PC-9 (cell line): ENCODE data around the gene DBF4B. TPM values are rescaled to one million over a fixed set of nuclear protein-coding genes. Genes with fewer than 3 reads are reported as not detected.

Source experiments
- BruUV-seq: library from RNA; stranded (reverse); fragments of 400-500 nt; replicated peaks from 2 replicates; lab custom pipeline; 2021; lab: Mats Ljungman, UMichigan
- CTCF ChIA-PET: fragments of 300-600 bp; sonication (Branson Sonifier 250); formaldehyde crosslinking; loops from one replicate; lab custom pipeline; 2022; ENCODE audit warnings: antibody characterized with exemption; lab: Charles Lee
- POLR2A ChIA-PET: fragments of 300-600 bp; sonication (Branson Sonifier 250); formaldehyde crosslinking; loops from one replicate; lab custom pipeline; 2022; ENCODE audit warnings: antibody characterized with exemption; ENCODE audit not compliant: unreplicated experiment; lab: Charles Lee
- DNase-seq, 2 experiments: peaks; one replicate each; pipeline versions ENCODE4 v3.0.0 to v3.0.0-alpha.2; 2015 to 2022; ENCODE audit warnings: mixed read lengths in 1 of 2
- H2AFZ ChIP-seq: fragments of 200-600 bp; sonication (generic); 2 replicates; pipeline ENCODE4 v1.8.1; 2017; ENCODE audit warnings: antibody characterized with exemption
- H3F3A ChIP-seq: fragments of 200-600 bp; sonication (generic); 2 replicates; pipeline ENCODE4 v1.8.1; 2017; ENCODE audit warnings: antibody characterized with exemption, mild to moderate bottlenecking, low read depth; ENCODE audit not compliant: insufficient read depth
- H3K27ac ChIP-seq: fragments of 200-600 bp; sonication (generic); 2 replicates; pipeline ENCODE4 v1.6.1; 2016; ENCODE audit warnings: mixed run types
- H3K27me3 ChIP-seq: fragments of 200-600 bp; sonication (generic); 2 replicates; pipeline ENCODE4 v1.6.1; 2016; ENCODE audit warnings: low read depth, mixed run types; ENCODE audit not compliant: insufficient read depth
- H3K36me3 ChIP-seq: fragments of 200-600 bp; sonication (generic); 2 replicates; pipeline ENCODE4 v1.6.1; 2016; ENCODE audit warnings: low read depth, mixed run types
- H3K4me1 ChIP-seq: fragments of 200-600 bp; sonication (generic); replicated peaks from 2 replicates; pipeline ENCODE4 v1.6.1; 2016; ENCODE audit warnings: mixed run types; ENCODE audit not compliant: insufficient read depth
- H3K4me2 ChIP-seq: fragments of 200-600 bp; sonication (generic); 2 replicates; pipeline ENCODE4 v1.6.1; 2017; ENCODE audit warnings: mixed run types
- H3K4me3 ChIP-seq: fragments of 200-600 bp; sonication (generic); 2 replicates; pipeline ENCODE4 v1.6.1; 2016; ENCODE audit warnings: mixed run types
- H3K79me2 ChIP-seq: fragments of 200-600 bp; sonication (generic); 2 replicates; pipeline ENCODE4 v1.6.1; 2017; ENCODE audit warnings: low read depth, mixed run types
- H3K9me2 ChIP-seq: fragments of 200-600 bp; sonication (generic); 2 replicates; pipeline ENCODE4 v1.8.1; 2017; ENCODE audit warnings: mild to moderate bottlenecking; ENCODE audit not compliant: insufficient read depth
- H3K9me3 ChIP-seq: fragments of 200-600 bp; sonication (generic); 2 replicates; pipeline ENCODE4 v1.8.1; 2016; ENCODE audit warnings: low read depth; ENCODE audit not compliant: insufficient read depth
- H4K20me1 ChIP-seq: fragments of 200-600 bp; sonication (generic); 2 replicates; pipeline ENCODE4 v1.8.1; 2017; ENCODE audit not compliant: insufficient read depth
- EZH2 ChIP-seq: fragments of 200-600 bp; sonication (generic); IDR thresholded peaks from 2 replicates; pipeline ENCODE4 v1.8.0; 2017; ENCODE audit warnings: antibody characterized with exemption, low read depth
- intact Hi-C: fragments of 100-400 bp; cut with micrococcal nuclease; formaldehyde crosslinking; loops from one replicate; pipeline ENCODE4 v1.10.0; 2022; ENCODE audit not compliant: unreplicated experiment
- total RNA-seq: library from RNA; stranded (reverse); gene quantifications from 2 replicates; pipeline ENCODE4 v1.2.3, GENCODE V29; 2021
- TF ChIP-seq, protein P1 (sequence below): fragments of 200-600 bp; sonication (generic); conservative IDR thresholded peaks from 2 replicates; pipeline ENCODE4 v1.6.1; 2017; ENCODE audit warnings: mixed run types, antibody characterized with exemption, mild to moderate bottlenecking, moderate library complexity

Gene DBF4B
- total RNA-seq, 1 experiment from 2014 or later, result 33.3 TPM

DNA sequence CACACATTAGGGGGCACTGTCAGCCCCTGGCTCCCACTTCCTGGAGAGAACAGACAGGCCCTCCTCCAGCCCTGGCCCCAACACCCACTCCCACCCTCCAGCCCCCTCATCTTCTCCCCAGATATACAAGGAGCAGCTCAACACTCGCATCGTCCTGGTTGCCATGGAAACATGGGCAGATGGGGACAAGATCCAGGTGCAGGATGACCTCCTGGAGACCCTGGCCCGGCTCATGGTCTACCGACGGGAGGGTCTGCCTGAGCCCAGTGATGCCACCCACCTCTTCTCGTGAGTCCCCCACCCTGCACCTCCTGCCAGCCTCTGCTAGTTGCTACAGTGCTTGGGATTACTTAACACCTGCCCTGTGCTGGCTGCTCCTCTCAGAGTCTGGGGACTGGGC, 64.7 kb downstream of the DBF4B start:
- POLR2A ChIA-PET, result no interaction called here
- Histone ChIP-seq H2AFZ (no peak overlapping the region), H3K9me3 (no peaks in the 10 kb centered on the region), H3K27me3 (no peaks in the 10 kb centered on the region), H3K4me1 (peaks cover 8% of the 10 kb centered on the region; the same call in 1 of the 2 replicates), H3K4me2 (no peak overlapping the region), H3F3A (no peaks in the 10 kb centered on the region), H4K20me1 (no peaks in the 10 kb centered on the region; the same call in 1 of the 2 replicates), H3K4me3 (no peak overlapping the region), H3K79me2 (no peaks in the 10 kb centered on the region), H3K27ac (no peak overlapping the region), H3K36me3 (no peaks in the 10 kb centered on the region), H3K9me2 (no peaks in the 10 kb centered on the region)
- no peak for DNase-seq
- CTCF ChIA-PET, result interaction anchor here (0.6 kb wide), 1 partner anchor 374 kb away, joined by 6 read pairs; no protein-coding TSS in a partner anchor
- TF ChIP-seq, protein P1, sequence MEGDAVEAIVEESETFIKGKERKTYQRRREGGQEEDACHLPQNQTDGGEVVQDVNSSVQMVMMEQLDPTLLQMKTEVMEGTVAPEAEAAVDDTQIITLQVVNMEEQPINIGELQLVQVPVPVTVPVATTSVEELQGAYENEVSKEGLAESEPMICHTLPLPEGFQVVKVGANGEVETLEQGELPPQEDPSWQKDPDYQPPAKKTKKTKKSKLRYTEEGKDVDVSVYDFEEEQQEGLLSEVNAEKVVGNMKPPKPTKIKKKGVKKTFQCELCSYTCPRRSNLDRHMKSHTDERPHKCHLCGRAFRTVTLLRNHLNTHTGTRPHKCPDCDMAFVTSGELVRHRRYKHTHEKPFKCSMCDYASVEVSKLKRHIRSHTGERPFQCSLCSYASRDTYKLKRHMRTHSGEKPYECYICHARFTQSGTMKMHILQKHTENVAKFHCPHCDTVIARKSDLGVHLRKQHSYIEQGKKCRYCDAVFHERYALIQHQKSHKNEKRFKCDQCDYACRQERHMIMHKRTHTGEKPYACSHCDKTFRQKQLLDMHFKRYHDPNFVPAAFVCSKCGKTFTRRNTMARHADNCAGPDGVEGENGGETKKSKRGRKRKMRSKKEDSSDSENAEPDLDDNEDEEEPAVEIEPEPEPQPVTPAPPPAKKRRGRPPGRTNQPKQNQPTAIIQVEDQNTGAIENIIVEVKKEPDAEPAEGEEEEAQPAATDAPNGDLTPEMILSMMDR, result no peak
- TF ChIP-seq EZH2, result no peak
- BruUV-seq, result no TSS peak
- intact Hi-C loops, result no loop called here

- no peaks in the 10 kb centered on the region for H3K9me2 ChIP-seq
- no peaks in the 10 kb centered on the region for H3K9me3 ChIP-seq
- no peaks in the 10 kb centered on the region; the same call in 1 of the 2 replicates for H4K20me1 ChIP-seq
- no peaks in the 10 kb centered on the region for H3F3A ChIP-seq
- H3K4me2 ChIP-seq, result peak overlapping the region; percentile 96
- intact Hi-C loops, result loop anchor here (1.0 to 2.0 kb wide), 3 partner anchors 91 to 359 kb away; no protein-coding TSS in a partner anchor
- H3K79me2 ChIP-seq, result no peaks in the 10 kb centered on the region
- peak overlapping the region; percentile 81 for H3K4me3 ChIP-seq
- TF ChIP-seq EZH2, result no peak
- TF ChIP-seq, protein P1, result peak; percentile 99
- ChIA-PET POLR2A (no interaction called here), CTCF (interaction anchor here (0.6 kb wide), 1 partner anchor 37 kb away, joined by 3 read pairs; no protein-coding TSS in a partner anchor)
- H3K27ac ChIP-seq, result no peak overlapping the region
- H3K27me3 ChIP-seq, result no peaks in the 10 kb centered on the region
- BruUV-seq, result no TSS peak
- H2AFZ ChIP-seq, result peak overlapping the region; percentile 85
- DNase-seq, result peak; percentile 71 to 88
- peaks cover 8% of the 10 kb centered on the region; the same call in 1 of the 2 replicates for H3K4me1 ChIP-seq
- H3K36me3 ChIP-seq, result no peaks in the 10 kb centered on the region
Measured at GRCh38 chr17:44774271-44775135, 66.0 kb downstream of the DBF4B start.

GRCh38 chr17:44775136-44775837, 66.8 kb downstream of the DBF4B start:
- no peaks in the 10 kb centered on the region for H3F3A ChIP-seq
- H3K27ac ChIP-seq, result no peak overlapping the region
- peak overlapping the region; percentile 96 for H3K4me2 ChIP-seq
- no TSS peak for BruUV-seq
- no peaks in the 10 kb centered on the region; the same call in 1 of the 2 replicates for H4K20me1 ChIP-seq
- peak in 1 of 2 experiments; percentile 95 for DNase-seq
- intact Hi-C loops, result loop anchor here (1.0 to 2.0 kb wide), 3 partner anchors 90 to 358 kb away; no protein-coding TSS in a partner anchor
- no peak for TF ChIP-seq EZH2
- TF ChIP-seq, protein P1, result peak; percentile 21; the same call in 1 of the 2 replicates
- no peaks in the 10 kb centered on the region for H3K9me2 ChIP-seq
- no peaks in the 10 kb centered on the region for H3K36me3 ChIP-seq
- CTCF ChIA-PET, result interaction anchor here (0.5 to 0.8 kb wide), 6 partner anchors 10 to 360 kb away, joined by 3 to 8 read pairs (median 4); partner anchors contain the start of gene ACBD4
- no peaks in the 10 kb centered on the region for H3K27me3 ChIP-seq
- H3K4me1 ChIP-seq, result peaks cover 8% of the 10 kb centered on the region; the same call in 1 of the 2 replicates
- H2AFZ ChIP-seq, result peak overlapping the region; percentile 85
- no peaks in the 10 kb centered on the region for H3K79me2 ChIP-seq
- H3K4me3 ChIP-seq, result peak overlapping the region; percentile 81
- H3K9me3 ChIP-seq, result no peaks in the 10 kb centered on the region
- POLR2A ChIA-PET, result interaction anchor here (0.6 to 0.7 kb wide), 5 partner anchors 13 to 412 kb away, joined by 3 to 9 read pairs (median 5); partner anchors contain the start of gene FAM171A2
